ENCODE data around the gene CAST. TPM values are rescaled to one million over a fixed set of nuclear protein-coding genes. Genes with fewer than 3 reads are reported as not detected.

Gene CAST
- total and polyA plus RNA-seq, 2 donors (not counting 1 experiment from before 2014, with no cell fraction given): 41.0 to 231 TPM

DNA sequence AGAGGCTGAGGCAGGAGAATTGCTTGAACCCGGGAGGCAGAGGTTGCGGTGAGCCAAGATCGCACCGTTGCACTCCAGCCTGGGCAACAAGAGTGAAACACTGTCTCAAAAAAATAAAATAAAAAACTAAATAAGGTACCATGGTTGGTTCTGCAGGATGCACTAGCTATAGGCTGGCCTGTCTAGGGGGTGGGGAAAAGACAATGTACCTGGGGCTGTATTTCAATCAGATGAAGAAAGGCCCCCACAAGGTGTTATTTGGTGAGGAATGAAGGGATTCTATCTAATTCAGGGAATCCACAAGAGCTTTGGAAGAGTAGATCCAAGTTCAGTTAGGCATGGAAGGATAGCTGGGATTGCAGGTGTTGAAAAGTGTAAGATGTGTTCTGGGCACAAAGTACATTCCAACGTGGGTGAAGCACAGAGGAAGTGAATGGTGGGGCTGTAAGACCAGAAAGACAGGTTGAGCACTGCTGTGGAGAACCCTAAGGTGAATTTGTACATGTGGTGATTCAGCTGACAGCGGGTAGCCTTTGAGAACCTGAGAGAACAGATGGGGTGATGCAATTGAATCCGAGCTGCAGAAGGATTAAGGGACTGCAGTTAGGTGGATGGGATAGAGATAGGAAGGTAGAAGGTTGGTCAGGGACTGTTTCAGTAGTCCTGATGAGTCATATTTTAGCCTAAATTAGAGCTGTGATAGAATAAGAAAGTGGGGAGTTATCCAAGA, 71.8 kb downstream of the CAST start:
- TF ChIP-seq EZH2 (IDR thresholded peaks at IDR 0.05; ENCODE audit: borderline replicate concordance, insufficient read depth, low read depth, low read length, poor library complexity, severe bottlenecking): no peak
- TF ChIP-seq, protein P1, sequence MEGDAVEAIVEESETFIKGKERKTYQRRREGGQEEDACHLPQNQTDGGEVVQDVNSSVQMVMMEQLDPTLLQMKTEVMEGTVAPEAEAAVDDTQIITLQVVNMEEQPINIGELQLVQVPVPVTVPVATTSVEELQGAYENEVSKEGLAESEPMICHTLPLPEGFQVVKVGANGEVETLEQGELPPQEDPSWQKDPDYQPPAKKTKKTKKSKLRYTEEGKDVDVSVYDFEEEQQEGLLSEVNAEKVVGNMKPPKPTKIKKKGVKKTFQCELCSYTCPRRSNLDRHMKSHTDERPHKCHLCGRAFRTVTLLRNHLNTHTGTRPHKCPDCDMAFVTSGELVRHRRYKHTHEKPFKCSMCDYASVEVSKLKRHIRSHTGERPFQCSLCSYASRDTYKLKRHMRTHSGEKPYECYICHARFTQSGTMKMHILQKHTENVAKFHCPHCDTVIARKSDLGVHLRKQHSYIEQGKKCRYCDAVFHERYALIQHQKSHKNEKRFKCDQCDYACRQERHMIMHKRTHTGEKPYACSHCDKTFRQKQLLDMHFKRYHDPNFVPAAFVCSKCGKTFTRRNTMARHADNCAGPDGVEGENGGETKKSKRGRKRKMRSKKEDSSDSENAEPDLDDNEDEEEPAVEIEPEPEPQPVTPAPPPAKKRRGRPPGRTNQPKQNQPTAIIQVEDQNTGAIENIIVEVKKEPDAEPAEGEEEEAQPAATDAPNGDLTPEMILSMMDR (IDR thresholded peaks at IDR 0.05): no peak
- H3K36me3 ChIP-seq (replicated peaks in 1 of 2; ENCODE audit: control extremely low read depth in 1 of 2, control insufficient read depth in 1 of 2, extremely low read depth in 1 of 2, insufficient read depth in 2 of 2, low read length in 1 of 2): peaks cover 6 to 53% of the 10 kb centered on the region in 2 experiments
- H3K27ac Mint-ChIP-seq: peak overlapping the region; percentile 10
- peak overlapping the region in 1 of 2 donors; percentile 16 for H3K27ac ChIP-seq (ENCODE audit: low read length in 2 of 2)
- no peaks in the 10 kb centered on the region for H3K9me3 ChIP-seq (ENCODE audit: control extremely low read depth in 1 of 3, control insufficient read depth in 2 of 3, insufficient read depth in 1 of 3, low read length in 2 of 3)
- H3K27me3 Mint-ChIP-seq: no peaks in the 10 kb centered on the region
- ATAC-seq (ENCODE audit: low read depth) (no peak), DNase-seq (no peak)
- no peak overlapping the region for H3K4me3 ChIP-seq (ENCODE audit: control extremely low read depth in 1 of 5, extremely low read depth in 1 of 5, insufficient read depth in 1 of 5, low read depth in 2 of 5, low read length in 4 of 5)
- 79% methylated on average over 3 of the region's 7 CpGs for WGBS (ENCODE audit: insufficient coverage)
- ChIA-PET CTCF (interaction anchor here (0.9 to 1.5 kb wide), 2 partner anchors 18 to 119 kb away, joined by 3 to 8 read pairs; no protein-coding TSS in a partner anchor), POLR2A (no interaction called here)
- peaks cover 11% of the 10 kb centered on the region for H3K4me1 Mint-ChIP-seq
- no peak overlapping the region for H2AFZ ChIP-seq (ENCODE audit: insufficient read depth, low read depth, low read length, poor library complexity, severe bottlenecking)
- peaks cover 0 to 11% of the 10 kb centered on the region in 2 donors for H3K4me1 ChIP-seq (ENCODE audit: control insufficient read depth in 2 of 2, insufficient read depth in 2 of 2, low read length in 2 of 2)
- H3K9me3 Mint-ChIP-seq (ENCODE audit: insufficient read depth): no peaks in the 10 kb centered on the region
- H4K20me1 ChIP-seq (ENCODE audit: control insufficient read depth, insufficient read depth, low read length, poor library complexity, severe bottlenecking): peaks cover 16% of the 10 kb centered on the region
- H3K79me2 ChIP-seq (ENCODE audit: control insufficient read depth, insufficient read depth, low read length): no peaks in the 10 kb centered on the region
- intact Hi-C loops (cut with micrococcal nuclease): no loop called here
- no peaks in the 10 kb centered on the region for H3K27me3 ChIP-seq (replicated peaks in 1 of 4; ENCODE audit: control extremely low read depth in 1 of 4, control insufficient read depth in 3 of 4, insufficient read depth in 4 of 4, low read length in 3 of 4)
- no peak overlapping the region for H3K4me2 ChIP-seq (replicated peaks; ENCODE audit: low read depth, low read length, poor library complexity, severe bottlenecking)
- H3K9ac ChIP-seq (ENCODE audit: low read length): no peak overlapping the region
- H3K4me3 Mint-ChIP-seq: no peak overlapping the region

DNA sequence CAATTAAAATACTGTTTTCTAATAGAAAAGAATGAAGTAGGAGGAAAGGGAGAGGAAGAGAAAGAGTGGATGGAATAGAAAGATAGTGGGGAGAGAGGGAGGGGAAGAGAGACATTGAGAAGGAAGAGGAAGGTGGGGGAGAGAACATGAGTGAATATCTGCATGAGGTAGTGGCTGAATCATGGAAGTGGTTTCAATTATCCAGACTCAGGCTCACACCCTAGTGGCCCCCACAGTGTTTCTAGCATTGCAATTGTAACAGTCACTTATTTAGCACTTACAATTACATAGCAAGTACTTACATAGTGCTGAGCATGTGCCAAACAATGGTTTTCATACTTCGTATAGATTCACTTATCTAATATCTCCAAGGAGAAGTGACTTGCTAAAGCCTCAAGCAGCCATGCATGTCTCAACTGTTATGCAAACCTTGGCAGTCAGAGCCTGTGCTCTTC, 72.7 kb downstream of the CAST start:
- H3K27me3 ChIP-seq (replicated peaks in 1 of 4; ENCODE audit: control extremely low read depth in 1 of 4, control insufficient read depth in 3 of 4, insufficient read depth in 4 of 4, low read length in 3 of 4): no peaks in the 10 kb centered on the region
- H3K9ac ChIP-seq (ENCODE audit: low read length): no peak overlapping the region
- H4K20me1 ChIP-seq (ENCODE audit: control insufficient read depth, insufficient read depth, low read length, poor library complexity, severe bottlenecking): peaks cover 16% of the 10 kb centered on the region
- H3K4me3 ChIP-seq (ENCODE audit: control extremely low read depth in 1 of 5, extremely low read depth in 1 of 5, insufficient read depth in 1 of 5, low read depth in 2 of 5, low read length in 4 of 5): no peak overlapping the region
- H3K36me3 ChIP-seq (replicated peaks in 1 of 2; ENCODE audit: control extremely low read depth in 1 of 2, control insufficient read depth in 1 of 2, extremely low read depth in 1 of 2, insufficient read depth in 2 of 2, low read length in 1 of 2): peaks cover 6 to 50% of the 10 kb centered on the region in 2 experiments
- peaks cover 0 to 11% of the 10 kb centered on the region in 2 donors for H3K4me1 ChIP-seq (ENCODE audit: control insufficient read depth in 2 of 2, insufficient read depth in 2 of 2, low read length in 2 of 2)
- H3K79me2 ChIP-seq (ENCODE audit: control insufficient read depth, insufficient read depth, low read length): no peaks in the 10 kb centered on the region
- DNase-seq (no peak), ATAC-seq (ENCODE audit: low read depth) (no peak)
- CTCF ChIA-PET: interaction anchor here (0.9 kb wide), 1 partner anchor 120 kb away, joined by 3 read pairs; no protein-coding TSS in a partner anchor
- Mint-ChIP-seq H3K4me3 (no peak overlapping the region), H3K4me1 (peaks cover 11% of the 10 kb centered on the region), H3K9me3 (ENCODE audit: insufficient read depth) (no peaks in the 10 kb centered on the region), H3K27ac (no peak overlapping the region), H3K27me3 (no peaks in the 10 kb centered on the region)
- intact Hi-C loops (cut with micrococcal nuclease): no loop called here
- no peak overlapping the region for H2AFZ ChIP-seq (ENCODE audit: insufficient read depth, low read depth, low read length, poor library complexity, severe bottlenecking)
- POLR2A ChIA-PET: no interaction called here
- 0% methylated on average over 1 of the region's 1 CpG for WGBS (ENCODE audit: insufficient coverage)
- TF ChIP-seq, protein P1 (IDR thresholded peaks at IDR 0.05): no peak
- TF ChIP-seq EZH2 (IDR thresholded peaks at IDR 0.05; ENCODE audit: borderline replicate concordance, insufficient read depth, low read depth, low read length, poor library complexity, severe bottlenecking): no peak
- no peaks in the 10 kb centered on the region for H3K9me3 ChIP-seq (ENCODE audit: control extremely low read depth in 1 of 3, control insufficient read depth in 2 of 3, insufficient read depth in 1 of 3, low read length in 2 of 3)
- peak overlapping the region in 1 of 2 donors; percentile 9 for H3K27ac ChIP-seq (ENCODE audit: low read length in 2 of 2)
- no peak overlapping the region for H3K4me2 ChIP-seq (replicated peaks; ENCODE audit: low read depth, low read length, poor library complexity, severe bottlenecking)
